Airway epithelial cell (primary cell): ENCODE results near the gene OR8H1. TPM values are rescaled to one million over a fixed set of nuclear protein-coding genes. Genes with fewer than 3 reads are reported as not detected.

ENCODE experiments used
- total RNA-seq: library from RNA; depleted of rRNA; stranded (reverse); fragments of >200 nt; gene quantifications from 2 replicates; pipeline ENCODE4 v1.2.3, GENCODE V29; 2015

Gene OR8H1, protein sequence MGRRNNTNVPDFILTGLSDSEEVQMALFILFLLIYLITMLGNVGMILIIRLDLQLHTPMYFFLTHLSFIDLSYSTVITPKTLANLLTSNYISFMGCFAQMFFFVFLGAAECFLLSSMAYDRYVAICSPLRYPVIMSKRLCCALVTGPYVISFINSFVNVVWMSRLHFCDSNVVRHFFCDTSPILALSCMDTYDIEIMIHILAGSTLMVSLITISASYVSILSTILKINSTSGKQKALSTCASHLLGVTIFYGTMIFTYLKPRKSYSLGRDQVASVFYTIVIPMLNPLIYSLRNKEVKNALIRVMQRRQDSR
- not detected in 2 replicates for total RNA-seq

DNA sequence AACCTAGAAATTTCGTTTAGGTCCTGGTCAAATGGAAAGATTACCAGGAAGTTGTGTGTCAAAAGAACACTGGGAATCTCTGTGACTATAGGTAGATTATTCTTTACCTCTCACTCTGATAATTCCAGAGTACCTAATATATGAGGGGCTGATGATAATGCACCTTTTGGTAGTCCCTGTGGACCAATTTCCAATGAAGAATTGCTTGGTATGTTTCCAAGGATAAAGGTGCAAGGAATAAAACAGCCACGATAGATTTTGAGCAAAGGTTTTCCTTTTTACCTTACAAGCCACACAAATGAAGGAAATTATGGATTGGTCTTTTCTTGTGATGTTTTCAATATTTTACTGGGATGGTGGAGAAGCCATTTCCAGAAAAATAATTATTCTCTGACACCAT lies at the start of gene OR8H1:
Gene OR8H1 (minus strand): TSS at position 101 of the 400 bp plus-strand sequence. CDS start 1,192 bp downstream, outside the sequence.

DNA sequence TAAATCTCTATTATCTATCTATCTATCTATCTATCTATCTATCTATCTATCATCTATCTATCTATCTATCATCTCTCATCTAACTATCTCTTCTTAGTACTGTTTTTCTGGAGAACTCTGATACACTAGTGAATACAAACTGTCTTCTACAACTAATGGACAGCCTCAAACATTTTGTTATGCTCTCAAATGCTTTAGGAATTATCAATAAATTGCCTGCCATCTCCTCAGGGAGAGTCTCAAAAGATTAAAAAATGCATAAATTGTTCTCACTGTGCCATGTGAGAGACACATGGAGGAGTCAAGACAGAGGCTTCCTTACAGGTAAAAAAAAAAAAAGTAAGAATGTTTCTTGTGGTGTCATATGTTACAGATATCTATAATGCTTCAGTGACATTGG lies 22.8 kb upstream of the OR8H1 start, which contains the start of gene OR8K3:
Gene OR8K3 (plus strand): TSS at position 301 of the 400 bp plus-strand sequence. CDS start 3,163 bp downstream, outside the sequence.

DNA sequence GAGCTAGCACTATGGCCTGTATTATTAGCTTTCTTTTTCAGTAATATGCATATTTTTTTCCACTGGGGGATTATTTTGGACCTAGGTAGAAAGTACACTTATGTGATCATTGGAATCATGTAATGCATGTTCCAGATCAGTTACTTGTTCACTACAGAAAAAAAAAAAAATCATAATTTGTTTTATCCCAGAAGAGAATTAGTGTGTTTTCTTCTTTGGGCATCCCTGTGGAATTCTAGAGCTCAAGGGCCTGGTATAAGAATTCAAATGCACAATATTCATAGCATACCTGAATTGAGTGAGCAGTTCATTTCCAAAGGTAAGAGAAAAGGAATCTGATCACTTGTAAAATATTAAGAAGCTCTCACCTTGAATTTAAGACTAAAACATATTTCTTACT lies 18.2 kb downstream of the OR8H1 start, which contains the start of gene OR5T1:
Gene OR5T1 (plus strand): TSS at position 301 of the 400 bp plus-strand sequence. CDS start 1,485 bp downstream, outside the sequence.

DNA sequence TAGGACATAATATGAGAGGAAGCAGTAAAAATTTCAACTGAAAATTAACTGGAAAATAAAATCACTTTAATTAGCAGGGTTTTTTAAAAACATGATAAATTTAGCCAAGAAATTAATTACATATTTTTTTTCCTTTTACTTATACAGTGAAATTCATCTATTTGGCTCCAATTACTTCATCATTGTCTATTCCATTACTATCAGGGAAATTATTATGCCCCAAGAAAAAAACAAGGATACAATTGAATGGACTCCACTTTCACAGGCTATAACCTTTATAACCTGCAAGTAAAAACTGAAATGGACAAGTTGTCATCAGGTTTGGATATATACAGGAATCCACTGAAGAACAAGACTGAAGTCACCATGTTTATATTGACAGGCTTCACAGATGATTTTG lies 40.1 kb downstream of the OR8H1 start, which contains the start of gene OR5T3:
Gene OR5T3 (plus strand): TSS at position 301 of the 400 bp plus-strand sequence. CDS start 0 bp downstream, at position 301.

Other genes with a start within 250 kb of the OR8H1 start
- not detected in 2 replicates for gene OR8I2, start 198.9 kb downstream of the OR8H1 start, total RNA-seq
- not detected in 2 replicates for gene OR8H2, start 188.6 kb downstream of the OR8H1 start, total RNA-seq
- not detected in 2 replicates for gene OR8H3, start 169.9 kb downstream of the OR8H1 start, total RNA-seq
- not detected in 2 replicates for gene OR8J3, start 152.1 kb downstream of the OR8H1 start, total RNA-seq
- gene OR8K5, start 131.9 kb downstream of the OR8H1 start, total RNA-seq: not detected in 2 replicates
- gene OR5J2, start 115.6 kb downstream of the OR8H1 start, total RNA-seq: not detected in 2 replicates
- not detected in 2 replicates for gene OR5T2, start 58.0 kb downstream of the OR8H1 start, total RNA-seq
- not detected in 2 replicates for gene OR5T3, start 40.0 kb downstream of the OR8H1 start, total RNA-seq
- gene OR5T1, start 18.1 kb downstream of the OR8H1 start, total RNA-seq: not detected in 2 replicates
- gene OR8K3, start 22.9 kb upstream of the OR8H1 start, total RNA-seq: not detected in 2 replicates
- gene OR8K1, start 53.8 kb upstream of the OR8H1 start, total RNA-seq: not detected in 2 replicates
- gene OR8J1, start 62.0 kb upstream of the OR8H1 start, total RNA-seq: not detected in 2 replicates
- not detected in 2 replicates for gene OR8U1, start 83.4 kb upstream of the OR8H1 start, total RNA-seq
- not detected in 2 replicates for gene OR5AL1, start 120.4 kb upstream of the OR8H1 start, total RNA-seq
- gene OR5M3, start 181.1 kb upstream of the OR8H1 start, total RNA-seq: not detected in 2 replicates
- gene OR5M8, start 199.1 kb upstream of the OR8H1 start, total RNA-seq: not detected in 2 replicates